Upper lobe of left lung (tissue), 6 donors: ENCODE data around the gene PGS1. TPM values are rescaled to one million over a fixed set of nuclear protein-coding genes. Genes with fewer than 3 reads are reported as not detected.

Experiments
- ATAC-seq, 2 donors: fragments of 200-7000 bp; cut with Tn5 transposase; one replicate each; pipeline ENCODE4 v1.9.1; 2022; ENCODE audit warnings: mild to moderate bottlenecking in 2 of 2, moderate library complexity in 2 of 2; ENCODE audit not compliant: low FRiP score in 2 of 2
- DNase-seq, 2 donors: peaks; one replicate each; pipeline ENCODE4 v3.0.0-alpha.2; 2019 to 2020
- H3K27ac ChIP-seq, 4 donors: fragments of 200-600 bp; sonication (generic); one replicate each; pipeline ENCODE4 v1.5.1; 2016 to 2019
- H3K27me3 ChIP-seq, 4 donors: fragments of 200-600 bp; sonication (generic); one replicate each; pipeline ENCODE4 v1.5.1; 2017 to 2019
- H3K36me3 ChIP-seq, 4 donors: fragments of 200-600 bp; sonication (generic); one replicate each; pipeline ENCODE4 v1.5.1; 2016 to 2019
- H3K4me1 ChIP-seq, 4 donors: fragments of 200-600 bp; sonication (generic); one replicate each; pipeline ENCODE4 v1.5.1; 2018 to 2019
- H3K4me3 ChIP-seq, 4 donors: fragments of 200-600 bp; sonication (generic); one replicate each; pipeline ENCODE4 v1.5.1; 2017 to 2019; ENCODE audit warnings: mild to moderate bottlenecking in 2 of 4, moderate library complexity in 1 of 4
- H3K9me3 ChIP-seq, 4 donors: fragments of 200-600 bp; sonication (generic); one replicate each; pipeline ENCODE4 v1.5.1; 2018 to 2019
- EP300 ChIP-seq, 4 donors: sonication (generic); formaldehyde crosslinking; IDR thresholded peaks; one replicate each; pipeline ENCODE4 v1.5.1; 2017; ENCODE audit warnings: antibody characterized with exemption in 4 of 4, control low read depth in 2 of 4
- POLR2A ChIP-seq, 4 donors: fragments of 450-650 bp; IDR thresholded peaks; one replicate each; pipeline ENCODE4 v1.5.1; 2016 to 2017; ENCODE audit warnings: antibody characterized with exemption in 4 of 4, mild to moderate bottlenecking in 2 of 4
- POLR2AphosphoS5 ChIP-seq, 2 donors: sonication (generic); formaldehyde crosslinking; IDR thresholded peaks; one replicate each; pipeline ENCODE4 v1.5.1; 2017; ENCODE audit warnings: antibody characterized with exemption in 2 of 2
- WGBS, 2 donors: methylation state at CpG; one replicate each; pipeline ENCODE4 v1.1.5; 2017 to 2018; 5-methylcytosine and 5-hydroxymethylcytosine counted together
- total RNA-seq, 6 donors: library from RNA; depleted of rRNA in 4 of 6; stranded (reverse); fragments of >200 nt in 4 of 6; gene quantifications; one replicate each; pipeline versions ENCODE4 v1.1.0 to v1.2.1, GENCODE V29; 2016 to 2021
- TF ChIP-seq, protein P1 (sequence below), 6 experiments: fragments of 450-650 bp in 4 of 6; fragments of 200-600 bp in 2 of 6; sonication (generic) in 2 of 6; IDR thresholded peaks; one replicate each; pipeline ENCODE4 v1.5.1; 2016 to 2019; ENCODE audit warnings: antibody characterized with exemption in 6 of 6
- donor health status: DM: no; HTN: no; CAD: no; lungs with moderate emphysema.
- donor health status: DM: no; HTN: yes; CAD: no; lungs with severe emphysema.

Gene PGS1
- total RNA-seq, 6 donors from 2014 or later: 79.2 to 348 (median 92.3) TPM

DNA sequence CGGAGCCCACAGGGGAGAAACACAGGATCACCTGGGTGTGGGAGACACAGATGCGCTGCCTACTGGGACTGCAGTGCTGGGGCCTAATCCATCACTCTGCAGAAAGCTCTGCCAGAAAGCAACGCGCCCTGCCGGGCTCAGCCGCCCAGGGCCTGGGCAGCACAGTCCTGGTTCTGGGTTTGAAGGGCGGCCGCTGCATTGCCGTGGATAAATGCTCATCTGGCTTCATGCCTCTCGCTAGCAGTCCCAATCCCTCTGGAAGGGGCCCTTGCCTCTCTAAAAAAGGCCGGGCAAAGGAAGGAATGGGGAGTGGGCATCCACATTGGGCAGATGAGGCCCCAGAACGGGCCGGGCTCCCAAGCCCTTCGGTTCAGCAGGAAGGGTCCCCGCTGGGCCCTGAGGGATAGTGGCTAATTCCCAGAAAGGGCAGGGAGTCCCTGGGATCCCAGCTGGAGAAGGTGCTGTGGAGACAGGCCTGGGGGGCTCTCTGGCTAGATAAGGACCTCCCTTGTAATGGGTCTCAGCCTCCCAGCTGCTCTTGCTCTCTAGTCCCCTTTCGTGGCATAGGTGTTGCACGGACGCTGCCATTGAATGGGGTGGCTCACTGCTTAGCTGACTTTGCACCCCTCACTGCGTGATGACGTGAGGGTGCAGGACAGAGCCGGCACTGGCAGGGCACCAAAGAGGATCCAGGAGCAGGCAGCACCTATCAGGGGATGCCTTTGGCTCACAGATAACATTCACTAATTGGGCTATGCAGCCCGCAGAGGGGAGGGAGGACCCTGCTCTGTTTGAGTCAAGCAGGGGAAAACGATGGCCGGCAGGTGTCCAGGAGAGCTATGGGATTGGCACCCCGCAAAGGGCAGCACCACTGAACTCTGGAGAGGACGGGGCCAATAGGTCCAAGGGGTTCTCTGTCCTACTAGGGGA is 88.6 kb downstream of the PGS1 start:
- no peaks in the 10 kb centered on the region for H3K27me3 ChIP-seq
- H3K4me1 ChIP-seq: no peaks in the 10 kb centered on the region
- H3K4me3 ChIP-seq: no peak overlapping the region
- ATAC-seq: peak in 1 of 2 donors; percentile 49
- no peak for DNase-seq
- TF ChIP-seq POLR2A (IDR thresholded peaks at IDR 0.05) (no peak), EP300 (IDR thresholded peaks at IDR 0.05) (no peak), POLR2AphosphoS5 (IDR thresholded peaks at IDR 0.05) (no peak)
- TF ChIP-seq, protein P1, sequence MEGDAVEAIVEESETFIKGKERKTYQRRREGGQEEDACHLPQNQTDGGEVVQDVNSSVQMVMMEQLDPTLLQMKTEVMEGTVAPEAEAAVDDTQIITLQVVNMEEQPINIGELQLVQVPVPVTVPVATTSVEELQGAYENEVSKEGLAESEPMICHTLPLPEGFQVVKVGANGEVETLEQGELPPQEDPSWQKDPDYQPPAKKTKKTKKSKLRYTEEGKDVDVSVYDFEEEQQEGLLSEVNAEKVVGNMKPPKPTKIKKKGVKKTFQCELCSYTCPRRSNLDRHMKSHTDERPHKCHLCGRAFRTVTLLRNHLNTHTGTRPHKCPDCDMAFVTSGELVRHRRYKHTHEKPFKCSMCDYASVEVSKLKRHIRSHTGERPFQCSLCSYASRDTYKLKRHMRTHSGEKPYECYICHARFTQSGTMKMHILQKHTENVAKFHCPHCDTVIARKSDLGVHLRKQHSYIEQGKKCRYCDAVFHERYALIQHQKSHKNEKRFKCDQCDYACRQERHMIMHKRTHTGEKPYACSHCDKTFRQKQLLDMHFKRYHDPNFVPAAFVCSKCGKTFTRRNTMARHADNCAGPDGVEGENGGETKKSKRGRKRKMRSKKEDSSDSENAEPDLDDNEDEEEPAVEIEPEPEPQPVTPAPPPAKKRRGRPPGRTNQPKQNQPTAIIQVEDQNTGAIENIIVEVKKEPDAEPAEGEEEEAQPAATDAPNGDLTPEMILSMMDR (IDR thresholded peaks at IDR 0.05): no peak
- H3K27ac ChIP-seq: no peak overlapping the region
- no peaks in the 10 kb centered on the region for H3K9me3 ChIP-seq
- H3K36me3 ChIP-seq: no peaks in the 10 kb centered on the region
- WGBS, 2 donors: 93% methylated on average over 15 to 25 of the region's 26 CpGs

DNA sequence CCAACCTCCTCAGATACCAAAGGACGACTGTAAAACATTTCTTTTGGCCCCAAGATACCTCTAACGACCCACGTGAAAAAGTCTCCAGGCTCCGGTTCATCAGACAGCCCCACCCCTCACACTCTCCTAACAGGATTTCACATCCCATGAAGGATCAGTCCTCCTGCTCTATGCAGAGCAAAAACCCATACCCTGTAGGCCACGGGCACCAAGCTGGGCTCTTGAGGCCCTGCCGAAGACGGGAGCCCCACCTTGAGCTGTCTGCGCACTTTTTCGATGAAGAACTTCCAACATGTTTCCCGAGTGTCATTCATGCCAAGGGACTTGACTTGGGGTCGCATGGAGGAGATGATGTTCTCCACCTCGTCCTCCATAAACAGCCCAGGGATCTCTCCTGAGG is 89.9 kb downstream of the PGS1 start:
- Histone ChIP-seq H3K27me3 (no peaks in the 10 kb centered on the region), H3K4me1 (no peaks in the 10 kb centered on the region), H3K9me3 (no peaks in the 10 kb centered on the region), H3K4me3 (no peak overlapping the region), H3K36me3 (no peaks in the 10 kb centered on the region), H3K27ac (no peak overlapping the region)
- TF ChIP-seq, protein P1 (IDR thresholded peaks at IDR 0.05): no peak
- no peak for TF ChIP-seq POLR2A (IDR thresholded peaks at IDR 0.05)
- TF ChIP-seq POLR2AphosphoS5 (IDR thresholded peaks at IDR 0.05): no peak
- no peak for TF ChIP-seq EP300 (IDR thresholded peaks at IDR 0.05)
- DNase-seq: no peak
- ATAC-seq: no peak
- 88 to 89% methylated on average over 12 of the region's 12 CpGs for WGBS, 2 donors

DNA sequence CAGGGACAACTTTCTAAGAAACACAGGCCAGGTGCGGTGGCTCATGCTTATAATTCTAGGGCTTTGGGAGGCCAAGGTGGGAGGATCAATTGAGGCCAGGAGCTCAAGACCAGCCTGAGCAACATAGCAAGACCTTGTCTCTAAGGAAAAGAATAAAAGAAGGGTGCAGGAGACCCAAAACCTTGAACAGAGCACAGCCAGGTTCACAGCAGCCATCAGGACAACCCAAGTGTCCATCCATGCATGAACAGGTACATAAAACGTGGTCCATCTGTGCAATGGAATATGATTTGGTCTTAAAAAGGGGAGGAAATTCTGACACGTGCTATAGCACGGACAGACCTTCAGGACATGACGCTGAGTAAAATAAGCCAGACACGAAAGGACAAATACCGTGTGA is 91.0 kb downstream of the PGS1 start:
- H3K4me1 ChIP-seq: no peaks in the 10 kb centered on the region
- DNase-seq (no peak), ATAC-seq (no peak)
- H3K4me3 ChIP-seq: no peak overlapping the region
- WGBS, 2 donors: 97% methylated on average over 7 of the region's 7 CpGs
- no peaks in the 10 kb centered on the region for H3K36me3 ChIP-seq
- H3K27me3 ChIP-seq: no peaks in the 10 kb centered on the region
- no peak overlapping the region for H3K27ac ChIP-seq
- no peaks in the 10 kb centered on the region for H3K9me3 ChIP-seq
- TF ChIP-seq EP300 (IDR thresholded peaks at IDR 0.05) (no peak), POLR2AphosphoS5 (IDR thresholded peaks at IDR 0.05) (no peak), POLR2A (IDR thresholded peaks at IDR 0.05) (no peak)
- TF ChIP-seq, protein P1 (IDR thresholded peaks at IDR 0.05): no peak

DNA sequence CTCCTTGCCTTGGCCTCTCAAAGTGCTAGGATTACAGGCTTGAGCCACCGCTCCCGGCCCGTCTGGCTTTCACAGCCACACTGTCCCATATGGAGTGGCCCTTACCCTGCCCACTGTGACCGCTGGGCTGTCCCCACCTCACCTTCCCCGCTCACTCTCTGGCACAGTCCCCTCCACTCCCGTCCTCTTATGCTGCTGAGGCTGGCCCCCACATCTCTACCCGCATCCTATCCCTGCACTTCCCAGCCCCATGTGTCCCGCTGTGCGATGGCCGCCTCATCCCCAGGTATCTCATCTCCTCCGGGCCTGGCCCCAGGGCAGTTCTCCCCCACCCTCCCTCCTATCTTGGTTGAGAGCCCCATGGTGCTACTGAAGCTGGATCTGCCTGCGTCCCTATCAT is 93.2 kb downstream of the PGS1 start:
- H3K4me3 ChIP-seq: no peak overlapping the region
- 76 to 97% methylated on average over 12 of the region's 12 CpGs for WGBS, 2 donors

DNA sequence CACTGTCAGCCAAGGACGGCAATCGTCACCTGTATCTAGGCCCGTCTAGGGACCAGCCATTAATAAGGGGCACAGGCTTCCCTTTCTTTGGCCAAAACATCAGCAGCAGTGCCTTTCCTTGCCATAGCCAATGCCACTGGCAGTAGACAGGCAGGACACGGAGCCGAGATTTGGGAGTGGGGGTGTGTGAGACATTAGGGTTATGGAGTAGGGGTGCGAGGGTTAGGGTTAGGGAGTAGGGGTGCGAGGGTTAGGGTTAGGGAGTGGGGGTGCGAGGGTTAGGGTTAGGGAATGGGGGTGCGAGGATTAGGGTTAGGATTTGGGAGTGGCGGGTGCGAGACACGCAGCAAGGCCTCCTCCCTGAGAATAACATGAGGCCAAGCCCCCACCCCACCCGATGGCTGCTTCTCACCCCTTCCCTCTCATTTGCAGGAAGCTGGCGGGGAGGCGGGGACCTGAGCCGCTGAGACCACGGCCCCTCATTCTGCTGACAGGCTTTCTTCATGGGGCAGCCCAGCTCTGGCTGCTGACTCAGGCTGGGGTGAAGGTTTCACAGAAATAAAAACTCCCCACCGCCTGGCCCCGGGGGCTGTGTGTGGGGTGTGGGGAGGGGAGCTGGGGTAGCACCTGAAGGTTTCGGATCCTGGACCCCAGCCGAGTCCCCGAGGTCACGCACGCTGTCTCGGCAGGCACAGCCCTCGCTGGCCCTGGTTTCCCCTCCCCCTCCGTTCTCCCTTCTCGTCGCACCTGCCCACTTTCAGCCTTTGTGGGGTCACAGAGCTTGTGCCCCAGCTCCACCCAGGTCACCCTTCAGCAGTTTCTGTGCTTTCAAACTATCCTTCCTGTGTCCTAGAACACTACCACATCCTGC is 93.8 kb downstream of the PGS1 start:
- H3K27ac ChIP-seq: no peak overlapping the region
- no peaks in the 10 kb centered on the region for H3K36me3 ChIP-seq
- H3K9me3 ChIP-seq: no peaks in the 10 kb centered on the region
- H3K27me3 ChIP-seq: no peaks in the 10 kb centered on the region
- no peaks in the 10 kb centered on the region for H3K4me1 ChIP-seq
- TF ChIP-seq EP300 (IDR thresholded peaks at IDR 0.05) (no peak), POLR2A (IDR thresholded peaks at IDR 0.05) (no peak), POLR2AphosphoS5 (IDR thresholded peaks at IDR 0.05) (no peak)
- TF ChIP-seq, protein P1 (IDR thresholded peaks at IDR 0.05): no peak
- ATAC-seq (no peak), DNase-seq (no peak)
- no peak overlapping the region for H3K4me3 ChIP-seq
- 76 to 87% methylated on average over 28 of the region's 29 CpGs for WGBS, 2 donors

More for the DNA sequence above, 93.2 kb downstream of the PGS1 start:
- no peaks in the 10 kb centered on the region for H3K36me3 ChIP-seq
- no peak for TF ChIP-seq POLR2A (IDR thresholded peaks at IDR 0.05)
- TF ChIP-seq POLR2AphosphoS5 (IDR thresholded peaks at IDR 0.05): no peak
- no peak for TF ChIP-seq EP300 (IDR thresholded peaks at IDR 0.05)
- no peak overlapping the region for H3K27ac ChIP-seq
- H3K9me3 ChIP-seq: no peaks in the 10 kb centered on the region
- H3K27me3 ChIP-seq: no peaks in the 10 kb centered on the region
- DNase-seq (no peak), ATAC-seq (peak in 1 of 2 donors; percentile 12)
- H3K4me1 ChIP-seq: no peaks in the 10 kb centered on the region
